Endodermal cell (in vitro differentiated cells): ENCODE measurements around the gene UMODL1. TPM values are rescaled to one million over a fixed set of nuclear protein-coding genes. Genes with fewer than 3 reads are reported as not detected.

ENCODE experiments used
- DNase-seq: peaks from one replicate; pipeline ENCODE4 v3.0.0-alpha.2; 2017
- H3K27ac ChIP-seq: 2 replicates; pipeline ENCODE4 v1.5.1; 2013; ENCODE audit warnings: mild to moderate bottlenecking, low read depth, low read length, moderate library complexity
- H3K27me3 ChIP-seq: 2 replicates; pipeline ENCODE4 v1.6.1; 2013; ENCODE audit warnings: mild to moderate bottlenecking, low read length, moderate library complexity; ENCODE audit not compliant: insufficient read depth, control insufficient read depth, poor library complexity, severe bottlenecking
- H3K36me3 ChIP-seq: 2 replicates; pipeline ENCODE4 v1.7.0; 2013; ENCODE audit warnings: mild to moderate bottlenecking, low read length, moderate library complexity; ENCODE audit not compliant: control insufficient read depth, insufficient read depth
- H3K4me1 ChIP-seq: one replicate; pipeline ENCODE4 v1.7.0; 2013; ENCODE audit warnings: low read length; ENCODE audit not compliant: control insufficient read depth, insufficient read depth
- H3K4me3 ChIP-seq: 2 replicates; pipeline ENCODE4 v1.5.1; 2013; ENCODE audit warnings: mild to moderate bottlenecking, low read length, moderate library complexity
- H3K9ac ChIP-seq: 2 replicates; pipeline ENCODE4 v1.6.1; 2013; ENCODE audit warnings: mild to moderate bottlenecking, low read length, moderate library complexity; ENCODE audit not compliant: poor library complexity, severe bottlenecking; ENCODE audit errors: extremely low read depth
- H3K9me3 ChIP-seq: 2 replicates; pipeline ENCODE4 v1.6.1; 2013; ENCODE audit warnings: mild to moderate bottlenecking, low read length, moderate library complexity; ENCODE audit not compliant: control insufficient read depth
- H3K27ac Mint-ChIP-seq: 2 replicates; pipeline ENCODE4 v1.8.0; 2020; ENCODE audit warnings: mixed read lengths
- H3K27me3 Mint-ChIP-seq: 2 replicates; pipeline ENCODE4 v1.8.0; 2021; ENCODE audit warnings: mild to moderate bottlenecking, mixed read lengths; ENCODE audit not compliant: insufficient read depth
- H3K36me3 Mint-ChIP-seq: 2 replicates; pipeline ENCODE4 v1.8.0; 2020; ENCODE audit warnings: low read depth, mixed read lengths
- H3K4me1 Mint-ChIP-seq: 2 replicates; pipeline ENCODE4 v1.8.0; 2020; ENCODE audit warnings: mixed read lengths
- H3K4me3 Mint-ChIP-seq: 2 replicates; pipeline ENCODE4 v1.8.0; 2020; ENCODE audit warnings: mild to moderate bottlenecking, moderate library complexity, mixed read lengths
- H3K9me3 Mint-ChIP-seq: 2 replicates; pipeline ENCODE4 v1.8.0; 2020; ENCODE audit warnings: mild to moderate bottlenecking, mixed read lengths
- CTCF ChIP-seq: fragments of 200-600 bp; sonication (generic); conservative IDR thresholded peaks from 2 replicates; pipeline ENCODE4 v1.5.0; 2021; ENCODE audit warnings: antibody characterized with exemption, mild to moderate bottlenecking
- WGBS, 2 experiments: methylation state at CpG; one replicate each; pipeline versions ENCODE4 v1.1.5 to v1.1.7; 2013; ENCODE audit warnings: missing lambda C conversion rate in 2 of 2, mixed read lengths in 1 of 2; ENCODE audit not compliant: insufficient coverage in 1 of 2, insufficient read length in 1 of 2; 5-methylcytosine and 5-hydroxymethylcytosine counted together
- total RNA-seq, 2 donors: library from RNA; stranded (reverse); fragmentation: NEBNext Ultra II Directional in 1 of 2; extraction: Animal tissue kit (Norgen Biotek cat#: 25700) in 1 of 2; gene quantifications; 2 replicates in 1 of 2; 3 replicates in 1 of 2; pipeline ENCODE4 v1.2.1, GENCODE V29; 2021

UMODL1 gene
- total RNA-seq, 2 donors from 2014 or later, result 0.24 to 0.49 TPM

- 90 to 100% methylated on average over 1 of the region's 1 CpG for WGBS, 2 experiments
- Histone ChIP-seq H3K27me3 (no peaks in the 10 kb centered on the region), H3K4me1 (peaks cover 9% of the 10 kb centered on the region), H3K27ac (no peak overlapping the region), H3K9me3 (no peaks in the 10 kb centered on the region), H3K36me3 (no peaks in the 10 kb centered on the region), H3K4me3 (no peak overlapping the region), H3K9ac (no peak overlapping the region)
- Mint-ChIP-seq H3K27me3 (no peaks in the 10 kb centered on the region), H3K4me3 (no peak overlapping the region), H3K9me3 (no peaks in the 10 kb centered on the region), H3K36me3 (no peaks in the 10 kb centered on the region), H3K4me1 (peaks cover 6% of the 10 kb centered on the region), H3K27ac (no peak overlapping the region)
- no peak for TF ChIP-seq CTCF
- no peak for DNase-seq
These were observed 41.1 kb downstream of the UMODL1 start for GRCh38 chr21:42112238-42112637.

- Histone ChIP-seq H3K9me3 (no peaks in the 10 kb centered on the region), H3K27ac (no peak overlapping the region), H3K9ac (no peak overlapping the region), H3K4me3 (no peak overlapping the region), H3K27me3 (no peaks in the 10 kb centered on the region), H3K4me1 (peaks cover 5% of the 10 kb centered on the region), H3K36me3 (no peaks in the 10 kb centered on the region)
- whole genome bisulfite sequencing, 2 experiments, result 89 to 94% methylated on average over 4 of the region's 4 CpGs
- no peak overlapping the region for H3K4me3 Mint-ChIP-seq
- no peak overlapping the region for H3K27ac Mint-ChIP-seq
- no peak for DNase-seq
- TF ChIP-seq CTCF, result no peak
- H3K27me3 Mint-ChIP-seq, result no peaks in the 10 kb centered on the region
- H3K4me1 Mint-ChIP-seq, result peaks cover 8% of the 10 kb centered on the region
- H3K36me3 Mint-ChIP-seq, result no peaks in the 10 kb centered on the region
- H3K9me3 Mint-ChIP-seq, result no peaks in the 10 kb centered on the region
These were observed 41.7 kb downstream of the UMODL1 start for GRCh38 chr21:42112857-42113256.

- WGBS, 2 experiments, result 92 to 97% methylated on average over 12 to 13 of the region's 13 CpGs
- H3K9ac ChIP-seq, result no peak overlapping the region
- Mint-ChIP-seq H3K36me3 (no peaks in the 10 kb centered on the region), H3K9me3 (no peaks in the 10 kb centered on the region), H3K4me3 (no peak overlapping the region), H3K27me3 (peaks cover 6% of the 10 kb centered on the region), H3K27ac (no peak overlapping the region), H3K4me1 (peaks cover 5% of the 10 kb centered on the region)
- no peak overlapping the region for H3K27ac ChIP-seq
- no peak overlapping the region for H3K4me3 ChIP-seq
- H3K9me3 ChIP-seq, result no peaks in the 10 kb centered on the region
- no peaks in the 10 kb centered on the region for H3K27me3 ChIP-seq
- TF ChIP-seq CTCF, result no peak
- no peaks in the 10 kb centered on the region for H3K36me3 ChIP-seq
- no peaks in the 10 kb centered on the region for H3K4me1 ChIP-seq
- DNase-seq, result no peak
These were observed 42.9 kb downstream of the UMODL1 start for GRCh38 chr21:42113926-42114409.
